ENCODE measurements around the gene S1PR1.
"Not testable (repeated sequence)": the region's sequence is repeated elsewhere in the genome, so short reads cannot be mapped to it uniquely, and the experiment has no call there.

The S1PR1 gene

DNA sequence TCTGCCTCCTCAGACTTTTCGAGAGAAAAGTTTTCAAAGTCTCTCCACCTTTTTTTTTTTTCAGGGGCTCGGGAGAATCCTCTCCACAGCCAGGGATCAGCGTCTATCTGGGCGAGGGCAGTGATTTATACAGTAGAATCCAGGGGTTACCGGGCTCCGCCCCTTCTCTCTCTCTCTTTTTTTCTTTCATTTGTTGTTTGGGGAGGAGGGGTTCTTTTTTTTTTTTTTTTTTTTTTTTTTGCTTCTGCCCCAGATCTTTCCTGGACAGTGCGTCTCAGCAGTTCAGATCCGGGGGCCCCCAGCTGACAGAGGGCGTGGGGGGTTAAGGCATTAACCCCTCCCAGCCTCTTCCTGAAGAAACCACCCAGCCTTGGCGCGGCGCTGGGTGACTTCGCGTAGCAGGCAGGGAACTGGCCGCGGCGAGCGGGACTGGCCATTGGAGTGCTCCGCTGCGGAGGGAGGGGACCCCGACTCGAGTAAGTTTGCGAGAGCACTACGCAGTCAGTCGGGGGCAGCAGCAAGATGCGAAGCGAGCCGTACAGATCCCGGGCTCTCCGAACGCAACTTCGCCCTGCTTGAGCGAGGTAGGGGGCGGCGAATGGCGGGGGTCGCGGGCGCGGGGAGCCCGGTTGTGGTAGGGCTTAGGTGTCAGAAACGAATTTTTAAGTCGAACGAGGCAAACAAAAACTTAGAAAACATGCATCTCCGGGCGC, at the start of gene S1PR1:
TSS of gene S1PR1 (plus strand) at position 504 of the 713 bp plus-strand sequence. CDS start 1,966 bp downstream, outside the sequence.
- DNase-seq (ENCODE audit: low read depth, low spot score) = no peak

- DNase-seq (ENCODE audit: low read depth, low spot score) = no peak
Observed at GRCh38 chr1:101187297-101187696, 49.5 kb upstream of the S1PR1 start.

GRCh38 chr1:101188331-101188730, 48.5 kb upstream of the S1PR1 start:
- no peak for DNase-seq (ENCODE audit: low read depth, low spot score)

GRCh38 chr1:101188968-101189367, 47.9 kb upstream of the S1PR1 start:
- not testable (repeated sequence) for DNase-seq (ENCODE audit: low read depth, low spot score)

DNA sequence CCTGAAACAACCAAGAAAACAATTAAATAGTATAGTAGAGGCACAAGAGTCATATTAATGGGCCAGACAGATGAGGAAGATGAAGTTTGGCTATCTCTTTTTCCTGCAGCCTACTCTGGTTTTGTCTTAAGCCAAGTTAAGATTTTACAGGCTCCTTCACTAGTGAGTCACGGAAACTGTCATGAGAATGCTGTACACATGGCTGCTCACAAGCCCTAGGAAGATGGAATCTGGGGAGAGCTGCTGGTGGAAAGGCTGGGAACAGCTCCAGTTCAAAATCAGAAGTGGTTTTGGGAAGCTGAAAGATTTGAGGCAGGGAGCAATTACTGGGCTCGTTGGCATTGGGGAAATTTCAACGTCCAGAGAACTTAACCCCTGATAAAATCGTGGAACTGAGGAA, 46.4 kb upstream of the S1PR1 start:
- DNase-seq (ENCODE audit: low read depth, low spot score) = no peak

DNA sequence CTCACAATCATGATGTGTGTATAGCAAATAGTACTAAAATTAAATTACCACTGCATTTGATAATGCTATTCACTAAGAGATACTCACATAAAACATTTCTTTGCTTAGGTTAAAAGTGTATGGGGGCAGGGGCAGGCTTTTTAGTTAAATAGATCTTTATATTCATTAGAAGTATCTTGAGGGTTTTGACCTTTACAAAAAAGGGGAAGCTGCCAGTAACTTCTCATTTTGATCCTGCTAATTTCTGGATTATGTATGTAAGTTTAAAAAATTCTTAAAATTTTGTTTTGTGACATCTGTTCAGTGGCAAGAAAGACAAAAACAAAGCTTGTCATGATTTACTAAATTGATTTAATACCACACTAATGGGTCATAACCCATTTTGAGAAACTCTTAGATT, 45.8 kb upstream of the S1PR1 start:
- no peak for DNase-seq (ENCODE audit: low read depth, low spot score)

DNA sequence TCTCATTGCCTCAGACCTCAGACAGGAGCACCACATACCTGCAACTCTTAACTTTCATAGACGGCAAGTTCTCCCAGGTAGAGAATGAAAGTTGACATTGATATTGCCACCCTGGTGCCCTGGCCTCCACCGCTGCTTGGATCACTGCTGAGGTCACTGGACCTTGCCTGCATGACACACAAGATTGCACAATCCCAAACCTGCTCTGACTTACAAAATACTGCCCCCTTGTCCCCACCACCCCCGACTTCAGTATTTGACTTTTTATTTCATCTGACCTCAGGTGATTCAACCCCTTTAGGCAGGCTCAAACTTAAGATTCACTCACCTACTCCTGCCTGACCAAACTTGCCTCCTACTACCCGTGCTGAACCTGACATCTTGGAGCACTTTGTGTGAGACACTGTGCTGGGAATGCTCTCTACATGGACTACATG, 43.1 kb upstream of the S1PR1 start:
- DNase-seq (ENCODE audit: low read depth, low spot score) = no peak

DNA sequence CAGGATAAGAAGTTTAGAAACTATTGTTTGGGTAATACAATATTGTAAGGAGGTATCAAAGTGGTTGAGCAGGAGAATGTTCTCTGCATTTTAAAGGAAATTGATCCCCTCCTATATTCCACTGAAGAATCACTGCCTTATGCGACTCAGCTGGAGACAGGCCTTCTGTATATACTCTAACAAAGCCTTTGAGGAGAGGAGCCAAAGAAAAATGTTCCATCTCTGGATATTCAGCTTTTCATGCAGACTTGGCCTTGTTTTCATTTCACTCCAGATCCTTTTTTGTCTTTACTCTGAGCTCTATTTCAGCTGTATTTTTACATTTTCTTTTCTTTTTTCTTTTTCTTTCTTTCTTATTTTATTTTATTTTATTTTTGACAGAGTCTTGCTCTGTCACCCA, 42.1 kb upstream of the S1PR1 start:
- DNase-seq (ENCODE audit: low read depth, low spot score) = no peak

GRCh38 chr1:101196668-101197067, 40.2 kb upstream of the S1PR1 start:
- no peak for DNase-seq (ENCODE audit: low read depth, low spot score)

DNA sequence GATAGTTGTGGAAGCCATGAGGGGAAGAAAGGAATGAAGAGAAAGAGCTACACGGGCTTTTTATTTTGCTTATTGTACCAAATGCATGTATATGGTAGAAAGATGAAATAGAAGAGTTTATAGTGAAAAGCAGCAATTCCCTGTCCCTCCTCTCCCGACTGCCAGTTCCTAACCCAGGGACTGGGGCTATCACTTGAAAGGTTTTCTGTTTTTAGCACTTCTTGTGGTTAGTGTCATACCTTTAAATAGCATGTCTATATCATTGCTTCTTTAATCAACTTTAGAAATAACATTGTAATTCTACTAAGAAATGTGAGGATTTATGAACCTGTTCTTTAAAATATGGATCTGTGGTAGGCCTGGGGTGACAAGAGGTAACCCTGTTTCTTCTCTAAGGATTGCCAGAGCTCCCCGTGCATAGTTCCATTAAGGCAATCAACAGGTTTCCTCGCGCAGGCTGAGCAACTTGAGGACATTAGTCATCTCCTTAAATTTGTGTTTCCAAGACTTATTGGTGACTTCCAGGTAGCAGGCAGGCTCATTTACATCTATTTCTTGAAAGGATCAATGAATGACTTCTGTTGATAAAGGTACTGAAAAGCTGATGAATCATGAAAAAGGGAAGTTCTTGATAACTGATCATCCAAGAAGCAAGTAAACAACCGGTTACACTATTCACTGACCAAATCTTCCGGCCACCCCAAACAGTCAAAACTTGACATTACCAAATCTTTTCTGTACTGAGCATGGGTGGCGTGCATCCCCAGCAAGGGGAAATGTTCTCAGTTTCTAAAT, 37.8 kb upstream of the S1PR1 start:
- no peak for DNase-seq (ENCODE audit: low read depth, low spot score)

DNA sequence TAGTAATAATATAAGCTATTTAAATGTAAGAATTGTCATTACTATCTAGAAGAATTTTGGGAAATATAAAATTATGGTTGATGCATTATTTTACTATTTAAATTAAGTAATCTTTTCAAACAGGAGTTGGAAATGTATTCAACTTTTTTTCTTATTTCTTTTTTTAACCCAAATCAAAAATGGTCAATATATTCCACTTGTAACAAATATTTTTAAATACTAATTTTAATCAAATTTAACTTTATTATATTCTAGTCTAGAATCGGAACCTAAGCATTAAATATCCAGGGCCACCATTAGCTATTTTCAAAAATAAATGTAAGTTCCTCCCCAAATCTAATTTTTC, 37.2 kb upstream of the S1PR1 start:
- DNase-seq (ENCODE audit: low read depth, low spot score) = no peak

DNA sequence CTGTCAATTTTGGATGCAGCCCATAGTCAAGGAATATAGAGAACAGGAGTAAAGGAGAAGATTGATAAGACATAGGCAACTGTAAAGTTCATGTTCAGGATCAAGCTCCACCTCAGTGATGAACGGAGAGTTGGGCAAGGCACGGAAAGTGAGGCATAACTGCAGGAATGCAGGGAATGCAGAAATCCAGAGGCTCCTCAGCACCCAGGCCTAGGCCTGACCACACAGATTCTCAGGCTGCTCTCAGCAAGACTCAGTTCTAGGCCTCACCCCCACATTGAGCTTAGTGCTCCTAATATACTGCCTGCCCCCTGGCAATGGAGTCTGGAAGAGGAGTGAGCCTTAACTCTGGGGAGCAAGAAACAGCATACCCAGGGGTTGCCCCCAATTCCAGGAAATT, 36.3 kb upstream of the S1PR1 start:
- no peak for DNase-seq (ENCODE audit: low read depth, low spot score)

GRCh38 chr1:101203820-101204540, 32.8 kb upstream of the S1PR1 start:
- no peak for DNase-seq (ENCODE audit: low read depth, low spot score)

DNA sequence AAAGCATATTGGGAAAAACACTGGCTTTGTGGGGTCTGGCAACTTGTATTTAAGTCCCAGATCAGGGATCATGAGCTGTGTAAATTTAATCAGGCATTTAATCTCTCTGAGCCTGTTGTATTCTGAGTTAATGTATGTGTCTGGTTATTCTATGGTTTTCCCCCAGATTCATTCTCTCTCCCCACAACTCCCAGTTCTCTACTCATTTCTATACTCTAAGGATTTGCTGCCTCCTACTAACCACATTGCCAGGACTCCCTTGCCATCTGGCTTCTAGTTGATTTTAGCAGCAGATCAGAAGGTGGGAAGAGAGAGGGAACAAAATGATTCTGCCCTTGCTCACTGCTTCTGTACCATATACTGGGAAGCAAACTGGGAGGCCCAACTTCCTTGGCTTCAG, 31.4 kb upstream of the S1PR1 start:
- no peak for DNase-seq (ENCODE audit: low read depth, low spot score)

GRCh38 chr1:101206139-101206538, 30.7 kb upstream of the S1PR1 start:
- DNase-seq (ENCODE audit: low read depth, low spot score) = not testable (repeated sequence)

GRCh38 chr1:101207271-101207670, 29.5 kb upstream of the S1PR1 start:
- not testable (repeated sequence) for DNase-seq (ENCODE audit: low read depth, low spot score)

- DNase-seq (ENCODE audit: low read depth, low spot score) = no peak
Observed at GRCh38 chr1:101207891-101208290, 28.9 kb upstream of the S1PR1 start.

- DNase-seq (ENCODE audit: low read depth, low spot score) = no peak
Observed at GRCh38 chr1:101215363-101216011, 21.3 kb upstream of the S1PR1 start.

DNA sequence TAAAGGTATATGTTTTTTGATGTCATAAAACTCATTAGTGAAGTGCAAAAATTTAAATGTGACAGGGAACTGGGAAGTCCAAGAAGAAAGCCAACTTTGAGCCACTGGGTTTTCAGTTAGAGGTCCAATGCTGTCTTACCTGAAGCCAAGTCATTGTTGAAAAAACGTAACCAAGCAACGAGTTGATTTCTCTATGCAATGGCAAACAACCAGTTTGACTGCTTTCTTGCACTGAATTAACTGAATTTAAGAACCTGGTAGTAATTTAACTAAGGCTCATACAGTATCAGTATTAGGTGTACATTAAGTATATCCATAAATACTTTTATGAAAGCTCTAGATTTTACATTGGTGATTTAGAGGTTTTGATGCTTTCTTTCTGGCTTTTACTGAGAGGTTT, 20.2 kb upstream of the S1PR1 start:
- no peak for DNase-seq (ENCODE audit: low read depth, low spot score)

DNA sequence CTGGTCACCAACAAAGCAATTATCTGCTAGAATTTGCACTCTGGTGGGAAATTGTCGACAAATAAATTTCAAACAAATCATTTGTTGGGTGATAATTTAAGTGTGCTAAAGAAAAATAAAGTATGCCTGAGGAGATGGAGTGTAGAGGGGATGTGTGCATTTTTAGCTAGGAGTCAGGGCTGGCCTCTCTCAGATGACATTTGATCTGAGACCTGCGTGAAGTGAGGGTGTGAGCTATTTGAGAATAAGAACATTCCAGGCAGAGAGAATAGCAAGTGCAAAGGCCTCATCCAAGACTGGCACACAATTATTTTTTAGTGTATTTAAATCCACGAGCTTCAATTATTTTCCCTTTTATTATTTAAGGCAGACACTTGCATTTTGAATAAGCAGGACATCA, 19.7 kb upstream of the S1PR1 start:
- DNase-seq (ENCODE audit: low read depth, low spot score) = no peak

DNA sequence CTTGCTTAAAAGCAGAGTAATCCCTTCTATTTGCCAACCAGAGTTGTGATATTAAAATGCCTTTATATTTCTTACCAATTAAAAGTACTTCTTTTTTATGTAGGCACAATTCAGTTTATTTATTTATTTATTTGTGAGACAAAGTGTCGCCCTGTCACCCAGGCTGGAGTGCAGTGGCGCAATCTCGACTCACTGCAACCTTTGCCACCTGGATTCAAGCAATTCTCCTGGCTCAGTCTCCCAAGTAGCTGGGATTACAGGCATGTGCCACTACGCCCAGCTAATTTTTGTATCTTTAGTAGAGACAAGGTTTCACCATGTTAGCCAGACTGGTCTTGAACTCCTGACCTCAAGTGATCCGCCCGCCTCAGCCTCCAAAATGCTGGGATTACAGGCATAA, 17.9 kb upstream of the S1PR1 start:
- not testable (repeated sequence) for DNase-seq (ENCODE audit: low read depth, low spot score)
